Left ventricle myocardium inferior (tissue), 1 donor: ENCODE measurements around the gene PABPN1L. TPM values are rescaled to one million over a fixed set of nuclear protein-coding genes. Genes with fewer than 3 reads are reported as not detected.

Experiments used
- DNase-seq: peaks from one replicate; pipeline ENCODE4 v3.0.0-alpha.2; 2020
- H3K27ac ChIP-seq: fragments of 200-600 bp; replicated peaks from 2 replicates; pipeline ENCODE4 v1.8.0; 2021
- H3K27me3 ChIP-seq: fragments of 200-600 bp; 2 replicates; pipeline ENCODE4 v1.8.0; 2021; ENCODE audit warnings: low read depth
- H3K36me3 ChIP-seq: fragments of 200-600 bp; 2 replicates; pipeline ENCODE4 v1.8.0; 2021
- H3K4me1 ChIP-seq: fragments of 200-600 bp; 2 replicates; pipeline ENCODE4 v1.8.0; 2021
- H3K4me3 ChIP-seq: fragments of 200-600 bp; 2 replicates; pipeline ENCODE4 v1.8.0; 2021; ENCODE audit warnings: mild to moderate bottlenecking, moderate library complexity
- H3K9me3 ChIP-seq: fragments of 200-600 bp; replicated peaks from 2 replicates; pipeline ENCODE4 v1.8.0; 2021
- intact Hi-C: fragments of 100-400 bp; cut with micrococcal nuclease; formaldehyde crosslinking; loops from one replicate; pipeline ENCODE4 v1.11.0; 2022
- total RNA-seq: library from RNA; stranded (reverse); fragmentation: NEBNext Ultra II Directional; extraction: Animal tissue kit (Norgen Biotek cat#: 25700); gene quantifications from one replicate; pipeline ENCODE4 v1.2.1, GENCODE V29; 2021
- TF ChIP-seq, protein P1 (sequence below): fragments of 200-600 bp; IDR thresholded peaks from 2 replicates; pipeline ENCODE4 v1.8.0; 2021; ENCODE audit warnings: antibody characterized with exemption, mild to moderate bottlenecking, borderline replicate concordance
- donor health status: DM: no; HTN: yes; CAD: no; lungs with severe emphysema.

PABPN1L gene
- total RNA-seq, 1 donor from 2014 or later = not detected

DNA sequence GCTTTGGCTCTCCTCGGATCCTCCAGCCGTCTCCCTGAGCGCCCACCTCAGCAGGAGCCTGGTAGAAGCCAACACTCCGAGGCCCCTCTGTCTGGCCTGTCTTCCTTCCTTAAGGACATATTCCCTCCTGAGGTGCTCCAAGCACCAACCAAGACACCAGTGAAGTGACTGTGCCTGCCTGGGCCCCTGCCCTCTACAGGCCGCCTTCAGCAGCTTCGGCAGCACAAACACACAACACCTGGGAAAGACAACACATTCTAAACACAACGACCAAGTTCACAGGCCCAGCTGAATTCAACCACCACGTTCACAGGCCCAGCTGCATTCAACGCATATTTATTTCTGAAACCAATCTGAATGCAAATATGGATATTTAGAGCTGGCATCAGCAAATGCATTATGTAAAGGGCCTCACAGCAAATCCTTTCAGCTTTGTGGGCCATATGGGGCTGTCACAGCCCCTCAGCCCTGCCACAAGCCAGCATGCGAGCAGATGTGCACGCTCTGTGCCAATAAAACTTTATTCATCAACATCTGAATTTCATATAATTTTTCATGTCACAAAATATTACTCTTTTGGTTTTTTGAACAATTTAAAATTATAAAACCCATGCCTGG, 21.9 kb downstream of the PABPN1L start:
- H3K27me3 ChIP-seq = no peaks in the 10 kb centered on the region
- no peak overlapping the region for H3K27ac ChIP-seq
- TF ChIP-seq, protein P1, sequence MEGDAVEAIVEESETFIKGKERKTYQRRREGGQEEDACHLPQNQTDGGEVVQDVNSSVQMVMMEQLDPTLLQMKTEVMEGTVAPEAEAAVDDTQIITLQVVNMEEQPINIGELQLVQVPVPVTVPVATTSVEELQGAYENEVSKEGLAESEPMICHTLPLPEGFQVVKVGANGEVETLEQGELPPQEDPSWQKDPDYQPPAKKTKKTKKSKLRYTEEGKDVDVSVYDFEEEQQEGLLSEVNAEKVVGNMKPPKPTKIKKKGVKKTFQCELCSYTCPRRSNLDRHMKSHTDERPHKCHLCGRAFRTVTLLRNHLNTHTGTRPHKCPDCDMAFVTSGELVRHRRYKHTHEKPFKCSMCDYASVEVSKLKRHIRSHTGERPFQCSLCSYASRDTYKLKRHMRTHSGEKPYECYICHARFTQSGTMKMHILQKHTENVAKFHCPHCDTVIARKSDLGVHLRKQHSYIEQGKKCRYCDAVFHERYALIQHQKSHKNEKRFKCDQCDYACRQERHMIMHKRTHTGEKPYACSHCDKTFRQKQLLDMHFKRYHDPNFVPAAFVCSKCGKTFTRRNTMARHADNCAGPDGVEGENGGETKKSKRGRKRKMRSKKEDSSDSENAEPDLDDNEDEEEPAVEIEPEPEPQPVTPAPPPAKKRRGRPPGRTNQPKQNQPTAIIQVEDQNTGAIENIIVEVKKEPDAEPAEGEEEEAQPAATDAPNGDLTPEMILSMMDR = no peak
- no peak overlapping the region for H3K4me3 ChIP-seq
- no peaks in the 10 kb centered on the region for H3K4me1 ChIP-seq
- intact Hi-C loops = no loop called here
- no peak for DNase-seq
- H3K9me3 ChIP-seq = no peaks in the 10 kb centered on the region
- H3K36me3 ChIP-seq = peaks cover 35% of the 10 kb centered on the region

DNA sequence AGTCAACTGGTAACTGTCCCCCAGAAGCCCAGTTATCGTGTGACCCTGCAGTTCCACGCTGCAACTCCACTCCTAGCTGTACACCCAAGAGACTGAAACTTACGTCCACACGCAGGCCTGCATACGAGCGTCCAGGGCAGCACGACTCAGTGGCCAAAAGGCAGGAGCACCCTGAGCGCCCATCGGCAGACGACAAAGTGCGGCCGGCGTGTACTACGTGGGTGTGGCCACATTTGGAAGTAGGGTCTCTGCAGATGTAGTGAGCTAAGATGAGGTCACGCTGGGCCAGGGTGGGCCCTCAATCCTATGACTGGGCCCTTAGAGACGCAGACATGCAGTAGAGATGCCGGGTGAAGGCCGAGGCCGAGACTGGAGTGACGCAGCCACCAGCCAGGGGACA, 23.2 kb downstream of the PABPN1L start:
- Histone ChIP-seq H3K27ac (no peak overlapping the region), H3K9me3 (no peaks in the 10 kb centered on the region), H3K4me1 (no peaks in the 10 kb centered on the region), H3K4me3 (no peak overlapping the region), H3K27me3 (no peaks in the 10 kb centered on the region), H3K36me3 (peaks cover 44% of the 10 kb centered on the region)
- DNase-seq = no peak
- intact Hi-C loops = no loop called here
- TF ChIP-seq, protein P1 = no peak

DNA sequence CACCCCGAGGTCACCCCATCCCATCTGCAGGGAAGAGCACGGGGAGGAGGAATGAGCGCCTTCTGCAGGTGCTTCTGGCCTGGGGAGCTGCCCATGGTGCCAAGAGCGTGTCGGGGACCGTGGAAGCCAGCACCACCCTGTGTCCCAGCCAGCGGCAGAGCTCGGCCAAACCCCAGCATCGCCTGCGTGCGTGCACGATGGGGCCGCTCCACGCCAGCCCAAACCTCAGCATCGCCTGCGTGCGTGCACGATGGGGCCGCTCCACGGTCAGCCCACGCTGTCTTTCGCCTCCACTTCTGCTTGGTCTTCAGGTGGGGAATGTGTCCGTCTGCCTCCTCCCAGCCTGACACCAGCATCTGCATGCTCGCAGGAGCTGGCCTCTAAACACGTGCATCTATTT, 23.7 kb downstream of the PABPN1L start:
- TF ChIP-seq, protein P1 = no peak
- intact Hi-C loops = no loop called here
- no peak overlapping the region for H3K27ac ChIP-seq

DNA sequence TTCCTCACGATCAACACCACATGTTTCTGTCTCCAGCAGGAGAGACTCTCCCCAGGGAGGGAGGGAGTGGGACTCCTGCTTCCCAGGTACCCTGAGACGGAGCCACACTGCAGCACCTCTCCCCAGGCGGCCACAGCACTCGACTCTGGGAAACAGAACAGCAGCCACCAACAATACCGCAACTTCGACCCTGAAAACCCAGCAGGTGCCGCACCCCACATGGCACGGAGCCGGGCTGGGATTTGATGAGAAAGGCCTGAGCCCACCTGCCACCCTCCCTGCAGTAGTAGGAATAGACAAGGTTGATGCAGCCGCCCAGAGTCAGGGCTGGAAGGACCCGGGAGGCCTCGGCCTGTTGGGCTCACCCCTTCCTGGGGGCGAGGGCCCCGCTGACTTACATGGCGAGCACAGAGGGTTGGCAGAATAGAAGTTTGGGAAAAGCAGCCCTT, 24.1 kb downstream of the PABPN1L start:
- DNase-seq = no peak
- intact Hi-C loops = no loop called here
- Histone ChIP-seq H3K27ac (no peak overlapping the region), H3K9me3 (no peaks in the 10 kb centered on the region), H3K36me3 (peaks cover 42% of the 10 kb centered on the region), H3K4me3 (no peak overlapping the region), H3K27me3 (no peaks in the 10 kb centered on the region), H3K4me1 (no peaks in the 10 kb centered on the region)
- TF ChIP-seq, protein P1 = no peak

More for the DNA sequence above, 23.7 kb downstream of the PABPN1L start:
- Histone ChIP-seq H3K9me3 (no peaks in the 10 kb centered on the region), H3K27me3 (no peaks in the 10 kb centered on the region), H3K4me1 (no peaks in the 10 kb centered on the region), H3K36me3 (peaks cover 44% of the 10 kb centered on the region), H3K4me3 (no peak overlapping the region)
- DNase-seq = no peak

DNA sequence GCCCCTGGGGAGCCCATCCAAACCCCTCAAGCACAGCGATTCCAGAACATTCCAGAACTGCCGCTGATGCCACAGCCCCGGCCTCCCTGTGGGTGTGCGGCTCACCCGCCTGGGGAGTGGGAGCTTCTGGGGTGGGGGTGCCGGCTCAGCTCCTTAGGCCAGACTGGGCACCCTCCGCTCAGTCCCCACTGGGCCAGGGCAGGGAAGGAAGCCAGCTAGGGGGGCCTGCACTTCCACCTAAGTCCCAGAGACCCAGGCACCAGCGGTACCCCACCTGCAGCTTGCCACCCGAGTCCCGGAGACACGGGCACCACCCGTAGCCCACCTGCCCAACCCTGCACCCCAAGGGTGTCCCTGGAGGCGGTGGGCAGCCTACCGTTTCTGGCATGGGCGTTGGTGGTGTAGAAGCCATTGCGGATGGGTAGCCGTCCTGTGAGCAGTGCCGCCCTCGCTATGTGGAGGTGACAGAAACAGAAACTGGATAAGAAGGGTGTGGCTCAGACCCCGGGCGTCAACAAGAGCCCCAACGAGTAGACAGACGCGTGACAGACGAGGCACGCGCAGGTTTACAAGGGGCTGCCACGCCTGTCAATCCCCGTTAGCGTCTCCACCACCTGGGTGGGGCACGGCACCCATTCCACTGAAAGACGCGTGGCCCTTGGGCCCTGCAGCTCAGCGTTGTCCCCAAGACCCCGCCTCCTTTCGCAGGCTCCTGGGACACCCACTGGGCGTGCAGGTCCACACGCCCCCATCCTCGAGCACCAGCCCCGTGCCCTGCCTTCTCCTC, 24.7 kb downstream of the PABPN1L start:
- no peak overlapping the region for H3K4me3 ChIP-seq
- no peaks in the 10 kb centered on the region for H3K27me3 ChIP-seq
- no peaks in the 10 kb centered on the region for H3K9me3 ChIP-seq
- TF ChIP-seq, protein P1 = no peak
- peaks cover 42% of the 10 kb centered on the region for H3K36me3 ChIP-seq
- no peaks in the 10 kb centered on the region for H3K4me1 ChIP-seq
- intact Hi-C loops = no loop called here
- DNase-seq = no peak
- H3K27ac ChIP-seq = no peak overlapping the region
